Measurements from ENCODE around the gene PMEPA1. TPM values are rescaled to one million over a fixed set of nuclear protein-coding genes. Genes with fewer than 3 reads are reported as not detected.

The PMEPA1 gene
- total RNA-seq, 1 experiment from 2014 or later: 17.8 TPM

DNA sequence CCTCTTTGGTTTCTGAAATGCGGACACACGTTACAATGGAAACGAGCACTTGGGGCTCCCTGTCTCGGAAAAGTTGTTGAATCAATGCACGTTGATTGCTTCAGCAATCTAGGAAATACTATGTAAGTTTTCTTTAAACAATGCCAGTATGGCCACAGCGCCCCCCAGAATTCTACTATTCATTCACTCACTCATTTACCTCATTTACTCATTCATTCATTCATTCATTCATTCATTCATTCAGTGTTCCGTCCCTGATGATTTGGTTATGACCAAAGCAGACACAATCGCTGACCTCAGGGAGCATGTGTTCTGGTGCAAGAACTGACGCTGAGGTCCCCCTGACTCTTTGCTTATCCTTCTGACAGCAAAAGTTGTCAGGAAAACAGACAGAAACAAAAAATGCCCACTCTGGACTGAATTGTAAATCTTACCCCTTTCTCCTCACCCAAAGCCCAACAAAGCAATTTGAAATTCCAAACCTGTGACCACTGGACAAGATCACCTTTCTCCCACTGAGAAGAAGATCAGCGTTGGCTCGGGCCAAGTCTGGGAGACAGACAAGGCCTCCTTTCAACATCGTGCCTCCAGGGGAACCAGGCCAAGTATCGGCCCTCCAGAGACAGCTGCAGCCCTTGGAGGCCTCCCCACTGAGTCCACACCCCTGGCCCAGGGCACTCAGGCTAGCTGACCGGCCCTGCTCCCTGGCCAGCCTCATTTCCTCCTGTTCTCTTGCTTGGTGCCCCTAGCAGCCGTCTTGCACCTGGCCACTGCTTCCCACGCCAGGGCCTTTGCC lies 15.0 kb upstream of the PMEPA1 start:
- no peaks in the 10 kb centered on the region for H3K27me3 ChIP-seq (ENCODE audit: control insufficient read depth, insufficient read depth, low read length)
- no peaks in the 10 kb centered on the region for H3K36me3 ChIP-seq (replicated peaks; ENCODE audit: control insufficient read depth, insufficient read depth, low read length)
- H3K4me3 ChIP-seq (ENCODE audit: insufficient read depth, low read depth, low read length): no peak overlapping the region
- peak; percentile 20 for DNase-seq

DNA sequence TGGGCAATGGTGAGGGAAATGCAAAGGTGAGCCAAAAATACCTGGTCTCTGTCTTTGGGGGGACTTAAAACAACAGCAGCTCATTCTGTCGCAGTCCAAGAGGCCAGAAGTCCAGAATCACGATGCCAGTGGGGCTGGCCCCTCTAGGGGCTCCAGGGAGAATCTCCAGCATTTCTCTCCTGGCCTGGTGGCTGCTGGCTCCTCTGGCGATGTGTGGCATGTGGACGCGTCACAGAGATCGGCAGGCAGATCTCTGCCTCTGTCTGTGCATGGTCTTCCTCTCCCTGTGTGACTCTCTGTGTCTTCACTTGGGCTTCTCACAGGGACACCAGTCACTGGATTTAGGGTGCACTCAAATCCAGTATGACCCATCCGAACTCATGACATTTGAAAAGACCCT lies 14.0 kb upstream of the PMEPA1 start:
- no peak for DNase-seq
- Histone ChIP-seq H3K27me3 (ENCODE audit: control insufficient read depth, insufficient read depth, low read length) (no peaks in the 10 kb centered on the region), H3K36me3 (replicated peaks; ENCODE audit: control insufficient read depth, insufficient read depth, low read length) (no peaks in the 10 kb centered on the region)

GRCh38 chr20:57719951-57720350 lies 10.1 kb upstream of the PMEPA1 start:
- no peak for DNase-seq
- no peaks in the 10 kb centered on the region for H3K36me3 ChIP-seq (replicated peaks; ENCODE audit: control insufficient read depth, insufficient read depth, low read length)

More for the DNA sequence above, 14.0 kb upstream of the PMEPA1 start:
- H3K4me3 ChIP-seq (ENCODE audit: insufficient read depth, low read depth, low read length): no peak overlapping the region

DNA sequence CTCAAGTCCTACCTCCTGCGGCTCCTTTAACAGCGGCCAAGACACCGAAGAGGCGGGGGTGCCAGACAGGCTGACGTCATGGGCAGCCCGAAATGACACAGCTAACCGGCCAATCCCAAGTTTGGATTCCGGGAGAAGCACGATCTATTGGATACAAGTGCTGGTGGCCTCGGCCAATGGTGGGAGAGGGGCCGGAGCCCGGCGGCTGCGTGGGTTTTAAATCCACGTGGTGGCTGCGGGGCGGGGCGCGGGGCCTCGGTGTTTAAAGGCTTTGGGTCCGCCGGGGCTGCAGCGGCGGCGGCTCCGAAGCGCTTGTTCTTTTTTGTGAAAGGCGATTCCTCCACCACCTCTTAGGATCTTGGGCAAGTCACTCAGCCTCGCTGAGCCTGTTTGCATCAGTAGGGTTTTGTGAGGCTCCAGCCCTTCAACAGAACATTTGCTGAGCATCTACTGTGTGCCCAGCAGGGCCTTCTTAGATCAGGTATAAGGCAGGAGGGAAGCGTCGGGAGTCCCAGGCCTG lies 8.7 kb upstream of the PMEPA1 start:
- Histone ChIP-seq H3K27me3 (ENCODE audit: control insufficient read depth, insufficient read depth, low read length) (no peaks in the 10 kb centered on the region), H3K4me3 (ENCODE audit: insufficient read depth, low read depth, low read length) (peak overlapping the region; percentile 46), H3K36me3 (replicated peaks; ENCODE audit: control insufficient read depth, insufficient read depth, low read length) (no peaks in the 10 kb centered on the region)
- peak; percentile 99 for DNase-seq

More at GRCh38 chr20:57719951-57720350, 10.1 kb upstream of the PMEPA1 start:
- Histone ChIP-seq H3K27me3 (ENCODE audit: control insufficient read depth, insufficient read depth, low read length) (no peaks in the 10 kb centered on the region), H3K4me3 (ENCODE audit: insufficient read depth, low read depth, low read length) (no peak overlapping the region)

GRCh38 chr20:57717797-57718196 lies 8.0 kb upstream of the PMEPA1 start:
- H3K36me3 ChIP-seq (replicated peaks; ENCODE audit: control insufficient read depth, insufficient read depth, low read length): no peaks in the 10 kb centered on the region
- DNase-seq: peak; percentile 21
- no peaks in the 10 kb centered on the region for H3K27me3 ChIP-seq (ENCODE audit: control insufficient read depth, insufficient read depth, low read length)
- H3K4me3 ChIP-seq (ENCODE audit: insufficient read depth, low read depth, low read length): no peak overlapping the region

- no peak for DNase-seq
- H3K27me3 ChIP-seq (ENCODE audit: control insufficient read depth, insufficient read depth, low read length): no peaks in the 10 kb centered on the region
- no peak overlapping the region for H3K4me3 ChIP-seq (ENCODE audit: insufficient read depth, low read depth, low read length)
- no peaks in the 10 kb centered on the region for H3K36me3 ChIP-seq (replicated peaks; ENCODE audit: control insufficient read depth, insufficient read depth, low read length)
Observed at GRCh38 chr20:57716901-57717300, 7.1 kb upstream of the PMEPA1 start.

DNA sequence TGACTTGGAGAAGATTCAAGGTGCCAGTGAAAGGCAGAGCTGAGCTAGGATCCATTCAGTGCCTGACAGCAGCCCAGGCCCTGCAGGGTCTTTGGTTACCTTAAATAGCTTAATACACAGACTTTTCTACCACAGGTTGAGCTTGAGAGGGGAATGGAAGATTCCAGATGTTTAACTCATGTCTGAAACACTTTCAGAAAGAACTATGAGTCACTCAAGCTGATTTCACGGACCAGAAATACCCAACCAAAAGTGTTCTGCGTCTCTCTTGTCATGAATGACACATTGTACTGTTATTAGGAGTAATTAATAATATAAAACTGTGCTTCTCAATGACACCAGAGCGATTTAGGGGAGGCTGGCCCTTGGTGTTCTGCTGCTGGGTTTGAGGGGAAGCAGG lies 6.4 kb upstream of the PMEPA1 start:
- no peak for DNase-seq
- H3K36me3 ChIP-seq (replicated peaks; ENCODE audit: control insufficient read depth, insufficient read depth, low read length): no peaks in the 10 kb centered on the region
- no peaks in the 10 kb centered on the region for H3K27me3 ChIP-seq (ENCODE audit: control insufficient read depth, insufficient read depth, low read length)
- no peak overlapping the region for H3K4me3 ChIP-seq (ENCODE audit: insufficient read depth, low read depth, low read length)

- Histone ChIP-seq H3K4me3 (ENCODE audit: insufficient read depth, low read depth, low read length) (no peak overlapping the region), H3K36me3 (replicated peaks; ENCODE audit: control insufficient read depth, insufficient read depth, low read length) (no peaks in the 10 kb centered on the region), H3K27me3 (ENCODE audit: control insufficient read depth, insufficient read depth, low read length) (no peaks in the 10 kb centered on the region)
- peak; percentile 36 for DNase-seq
Observed at GRCh38 chr20:57715268-57715904, 5.6 kb upstream of the PMEPA1 start.

DNA sequence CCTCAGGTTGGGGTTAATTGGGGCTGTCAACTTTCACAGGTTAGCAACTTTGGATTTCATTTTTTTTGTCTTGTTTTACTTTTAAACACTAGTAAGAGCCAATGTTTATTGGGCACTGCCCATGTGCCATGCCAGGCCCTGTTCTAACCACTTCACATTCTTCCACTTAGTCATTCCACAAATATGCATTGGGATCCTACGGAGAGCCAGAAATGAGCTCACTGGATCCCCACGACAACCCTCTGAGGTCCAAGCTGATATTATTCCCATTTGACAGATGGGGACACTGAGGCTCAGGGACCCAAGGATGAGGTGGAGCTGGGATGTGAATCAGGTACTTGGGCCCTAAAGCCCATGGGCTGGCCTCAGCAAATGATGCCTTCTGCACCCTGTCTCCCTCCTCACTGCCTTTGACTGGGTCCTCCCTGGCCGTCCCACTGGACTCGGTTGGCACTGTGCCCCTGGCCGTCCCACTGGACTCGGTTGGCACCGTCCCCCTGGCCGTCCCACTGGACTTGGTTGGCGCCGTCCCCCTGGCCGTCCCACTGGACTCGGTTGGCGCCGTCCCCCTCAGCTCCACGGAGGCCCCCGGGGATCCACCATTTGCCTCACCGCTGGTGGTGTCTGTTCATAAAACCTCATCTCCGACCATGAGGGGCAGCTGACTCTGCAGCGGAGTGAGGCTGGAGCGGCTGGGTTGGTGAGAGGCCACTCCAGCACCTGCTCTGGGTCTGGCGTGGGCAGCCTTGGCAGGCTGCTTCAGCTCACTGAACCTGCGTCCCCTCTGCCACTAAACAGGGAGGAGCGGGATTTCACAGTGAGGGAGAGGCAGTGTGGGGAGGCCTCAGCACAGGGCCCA lies 4.8 kb upstream of the PMEPA1 start:
- no peaks in the 10 kb centered on the region for H3K27me3 ChIP-seq (ENCODE audit: control insufficient read depth, insufficient read depth, low read length)
- peak; percentile 38 for DNase-seq
- H3K4me3 ChIP-seq (ENCODE audit: insufficient read depth, low read depth, low read length): no peak overlapping the region
- no peaks in the 10 kb centered on the region for H3K36me3 ChIP-seq (replicated peaks; ENCODE audit: control insufficient read depth, insufficient read depth, low read length)

DNA sequence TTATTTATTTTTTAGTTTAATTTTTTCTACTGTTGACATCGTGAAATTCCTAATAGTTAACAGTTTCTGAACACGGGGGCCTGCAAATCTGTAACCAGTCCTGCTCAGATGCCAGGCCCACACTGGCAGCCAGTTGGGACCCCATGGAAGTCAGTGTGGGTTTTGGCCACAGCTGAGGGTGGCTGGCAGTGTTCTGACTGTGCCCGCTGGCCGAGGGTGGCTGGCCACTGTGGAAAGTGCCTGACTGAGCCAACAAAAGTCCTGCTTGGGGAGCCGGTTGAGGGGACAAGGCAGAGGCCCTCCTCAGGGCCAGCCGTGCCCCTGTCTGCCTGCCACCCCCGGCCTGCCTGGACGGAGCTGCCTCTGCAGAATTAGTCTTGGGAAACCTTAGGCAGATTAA lies 4.1 kb upstream of the PMEPA1 start:
- no peaks in the 10 kb centered on the region for H3K36me3 ChIP-seq (replicated peaks; ENCODE audit: control insufficient read depth, insufficient read depth, low read length)
- no peak overlapping the region for H3K4me3 ChIP-seq (ENCODE audit: insufficient read depth, low read depth, low read length)
- DNase-seq: peak; percentile 36
- H3K27me3 ChIP-seq (ENCODE audit: control insufficient read depth, insufficient read depth, low read length): no peaks in the 10 kb centered on the region

DNA sequence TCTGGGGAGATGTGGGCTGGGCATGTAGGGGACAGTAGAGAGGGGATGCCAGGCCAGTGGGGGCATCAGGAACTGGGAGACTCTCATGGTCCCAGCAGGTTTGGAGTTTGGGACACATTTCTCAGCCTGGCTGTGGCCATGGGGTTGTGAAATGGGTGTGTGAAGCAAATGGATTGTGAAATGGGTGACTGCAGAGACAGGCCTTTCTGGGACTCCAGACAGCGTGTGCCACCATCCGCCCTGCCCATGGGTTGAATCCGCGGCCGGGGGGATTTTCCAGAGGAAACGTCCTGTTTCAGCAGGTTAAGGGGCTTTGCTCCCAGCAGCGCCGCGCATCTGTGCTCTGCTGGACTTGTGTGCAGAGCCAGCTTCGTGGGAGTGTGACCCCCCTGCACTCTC lies 3.7 kb upstream of the PMEPA1 start:
- no peak overlapping the region for H3K4me3 ChIP-seq (ENCODE audit: insufficient read depth, low read depth, low read length)
- no peak for DNase-seq
- no peaks in the 10 kb centered on the region; the same call in 1 of the 2 replicates for H3K27me3 ChIP-seq (ENCODE audit: control insufficient read depth, insufficient read depth, low read length)
- no peaks in the 10 kb centered on the region for H3K36me3 ChIP-seq (replicated peaks; ENCODE audit: control insufficient read depth, insufficient read depth, low read length)

- no peak overlapping the region for H3K4me3 ChIP-seq (ENCODE audit: insufficient read depth, low read depth, low read length)
- DNase-seq: no peak
- H3K36me3 ChIP-seq (replicated peaks; ENCODE audit: control insufficient read depth, insufficient read depth, low read length): no peaks in the 10 kb centered on the region
- H3K27me3 ChIP-seq (ENCODE audit: control insufficient read depth, insufficient read depth, low read length): no peaks in the 10 kb centered on the region; the same call in 1 of the 2 replicates
Observed at GRCh38 chr20:57712851-57713504, 3.2 kb upstream of the PMEPA1 start.

GRCh38 chr20:57712341-57712740 lies 2.5 kb upstream of the PMEPA1 start:
- DNase-seq: no peak
- no peaks in the 10 kb centered on the region; the same call in 1 of the 2 replicates for H3K27me3 ChIP-seq (ENCODE audit: control insufficient read depth, insufficient read depth, low read length)
- no peak overlapping the region for H3K4me3 ChIP-seq (ENCODE audit: insufficient read depth, low read depth, low read length)

DNA sequence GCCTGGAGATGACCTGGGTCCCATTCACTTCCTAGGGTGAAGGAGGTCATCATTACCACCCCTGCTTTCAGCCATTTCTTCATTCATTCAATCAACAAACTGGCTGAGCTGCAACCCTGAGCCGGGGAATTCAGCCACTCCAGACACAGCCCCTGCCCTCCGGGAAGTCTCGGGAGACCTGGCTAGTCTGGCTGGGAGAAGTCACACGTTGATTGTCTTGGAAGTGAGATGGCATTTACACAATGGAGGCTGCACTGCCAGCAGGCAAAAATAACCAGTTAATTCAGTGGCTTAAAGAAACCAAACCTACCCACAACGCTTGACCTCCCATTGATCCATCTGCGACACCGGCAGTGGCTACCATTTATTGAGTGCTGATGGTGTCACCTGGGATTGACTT lies 2.0 kb upstream of the PMEPA1 start:
- no peaks in the 10 kb centered on the region for H3K36me3 ChIP-seq (replicated peaks; ENCODE audit: control insufficient read depth, insufficient read depth, low read length)
- peak; percentile 49 for DNase-seq
- no peaks in the 10 kb centered on the region; the same call in 1 of the 2 replicates for H3K27me3 ChIP-seq (ENCODE audit: control insufficient read depth, insufficient read depth, low read length)
- no peak overlapping the region for H3K4me3 ChIP-seq (ENCODE audit: insufficient read depth, low read depth, low read length)

More at GRCh38 chr20:57712341-57712740, 2.5 kb upstream of the PMEPA1 start:
- H3K36me3 ChIP-seq (replicated peaks; ENCODE audit: control insufficient read depth, insufficient read depth, low read length): no peaks in the 10 kb centered on the region

Data from H7 (cell line).